CD4-positive, alpha-beta T cell treated with Interleukin-12 subunit alpha and Interleukin-12 subunit beta, for 1 hour (primary cell): Measurements from ENCODE around the gene CDC42BPA.

ENCODE experiments used
- DNase-seq: peaks from one replicate; pipeline ENCODE4 v3.0.0-alpha.2; 2020

The CDC42BPA gene

GRCh38 chr1:226977643-226978431, 340.5 kb downstream of the CDC42BPA start:
- DNase-seq = no peak

DNA sequence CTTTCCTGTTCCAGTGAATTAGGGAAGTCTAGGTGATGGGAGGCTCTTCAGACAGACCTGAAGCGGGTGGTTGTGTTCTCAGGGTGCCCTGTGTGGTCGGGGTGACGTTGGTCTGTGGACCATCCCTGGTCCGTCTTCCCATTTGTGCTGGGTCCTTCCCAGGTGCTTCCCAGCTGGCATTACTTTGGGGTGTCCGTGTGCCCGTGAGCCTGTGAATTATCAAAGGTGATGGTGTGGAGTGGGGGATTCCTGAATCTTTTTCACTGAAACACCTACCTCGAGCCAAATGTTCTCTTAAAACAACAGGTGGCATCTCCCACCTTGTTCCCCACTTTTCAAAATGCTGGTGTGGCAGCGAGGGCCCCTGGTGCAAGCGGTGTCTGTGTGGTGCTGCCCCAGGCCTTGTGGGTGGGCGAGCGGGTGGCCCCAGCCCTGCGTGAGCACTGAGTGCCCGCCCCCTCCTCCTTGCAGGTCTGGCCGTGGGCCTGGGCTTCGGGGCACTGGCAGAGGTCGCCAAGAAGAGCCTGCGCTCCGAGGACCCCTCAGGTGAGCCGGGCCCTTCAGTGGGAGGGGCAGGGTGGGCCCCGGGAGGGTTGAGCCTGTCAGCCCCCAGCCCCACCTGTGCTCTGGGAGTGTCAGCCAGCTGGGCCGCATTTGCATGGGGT, 341.2 kb downstream of the CDC42BPA start:
- no peak for DNase-seq

- no peak for DNase-seq
Measured at GRCh38 chr1:226976276-226976977, 341.9 kb downstream of the CDC42BPA start.

DNA sequence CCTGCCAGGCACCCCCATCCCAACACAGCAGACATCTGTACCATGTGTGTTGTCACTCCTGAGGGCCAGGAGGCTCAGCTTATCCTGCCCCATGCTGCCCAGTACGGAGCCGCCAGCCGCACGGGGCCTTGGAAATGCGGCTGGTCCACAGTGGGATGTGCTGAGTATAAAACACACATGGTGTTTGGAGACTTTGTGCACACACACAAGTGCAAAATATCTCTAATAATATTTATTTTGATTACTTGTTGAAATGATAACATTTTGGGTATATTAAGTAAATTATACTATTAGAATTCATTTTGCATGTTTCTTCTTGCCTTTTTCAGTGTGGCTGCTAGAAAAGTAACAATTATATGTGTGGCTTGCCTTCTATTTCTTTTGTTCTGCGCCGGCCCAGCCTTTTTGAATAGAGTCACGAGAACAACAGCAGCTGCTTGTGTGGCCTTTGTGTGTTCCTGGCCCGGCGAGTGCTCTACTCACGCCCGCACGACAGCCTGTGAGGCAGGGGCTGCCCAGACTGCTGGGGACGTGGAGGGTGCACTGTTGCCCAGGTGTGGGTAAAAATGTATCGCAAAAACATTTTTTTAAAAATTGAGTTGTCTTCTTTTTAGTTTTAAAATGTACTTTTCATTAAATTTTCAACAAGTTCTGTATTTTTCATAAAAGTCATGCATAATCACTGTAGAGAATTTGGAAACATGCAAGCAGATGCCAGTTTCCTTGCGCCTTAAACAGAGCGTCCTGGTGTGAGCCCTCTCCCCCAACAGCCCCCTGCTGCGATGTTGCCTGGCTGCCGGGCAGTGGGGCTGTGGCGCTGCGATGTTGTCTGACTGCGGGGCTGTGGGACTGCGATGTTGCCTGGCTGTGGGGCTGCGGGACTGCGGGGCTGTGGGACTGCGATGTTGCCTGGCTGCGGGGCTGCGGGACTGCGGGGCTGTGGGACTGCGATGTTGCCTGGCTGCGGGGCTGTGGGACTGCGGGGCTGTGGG, 342.7 kb downstream of the CDC42BPA start:
- DNase-seq = no peak

- no peak for DNase-seq
Measured at GRCh38 chr1:226974544-226975258, 343.6 kb downstream of the CDC42BPA start.

- DNase-seq = no peak
Measured at GRCh38 chr1:226973898-226974543, 344.3 kb downstream of the CDC42BPA start.

GRCh38 chr1:226973371-226973897, 344.9 kb downstream of the CDC42BPA start:
- no peak for DNase-seq

GRCh38 chr1:226972931-226973330, 345.4 kb downstream of the CDC42BPA start:
- DNase-seq = no peak

GRCh38 chr1:226971765-226972164, 346.5 kb downstream of the CDC42BPA start:
- DNase-seq = no peak

GRCh38 chr1:226967665-226968064, 350.6 kb downstream of the CDC42BPA start:
- DNase-seq = no peak

DNA sequence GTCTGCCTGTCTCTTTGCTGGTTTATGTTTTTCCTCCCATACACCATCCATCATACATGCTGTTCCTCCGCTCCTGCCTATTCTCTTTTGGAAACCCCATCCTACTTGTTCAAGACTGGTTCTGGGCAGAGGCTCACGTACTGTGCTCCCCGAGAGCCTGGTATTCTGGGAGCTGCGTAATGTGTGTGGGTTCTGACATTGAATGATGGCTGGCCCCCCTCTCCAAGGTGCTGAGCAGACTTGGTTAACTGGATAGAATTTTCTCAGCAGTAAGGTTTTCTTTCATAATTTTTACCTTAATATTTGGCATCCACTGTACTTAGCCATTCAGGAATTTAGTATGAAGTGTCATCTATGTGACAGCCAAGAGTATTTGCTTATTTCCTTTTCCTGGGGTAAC, 351.6 kb downstream of the CDC42BPA start:
- DNase-seq = no peak

DNA sequence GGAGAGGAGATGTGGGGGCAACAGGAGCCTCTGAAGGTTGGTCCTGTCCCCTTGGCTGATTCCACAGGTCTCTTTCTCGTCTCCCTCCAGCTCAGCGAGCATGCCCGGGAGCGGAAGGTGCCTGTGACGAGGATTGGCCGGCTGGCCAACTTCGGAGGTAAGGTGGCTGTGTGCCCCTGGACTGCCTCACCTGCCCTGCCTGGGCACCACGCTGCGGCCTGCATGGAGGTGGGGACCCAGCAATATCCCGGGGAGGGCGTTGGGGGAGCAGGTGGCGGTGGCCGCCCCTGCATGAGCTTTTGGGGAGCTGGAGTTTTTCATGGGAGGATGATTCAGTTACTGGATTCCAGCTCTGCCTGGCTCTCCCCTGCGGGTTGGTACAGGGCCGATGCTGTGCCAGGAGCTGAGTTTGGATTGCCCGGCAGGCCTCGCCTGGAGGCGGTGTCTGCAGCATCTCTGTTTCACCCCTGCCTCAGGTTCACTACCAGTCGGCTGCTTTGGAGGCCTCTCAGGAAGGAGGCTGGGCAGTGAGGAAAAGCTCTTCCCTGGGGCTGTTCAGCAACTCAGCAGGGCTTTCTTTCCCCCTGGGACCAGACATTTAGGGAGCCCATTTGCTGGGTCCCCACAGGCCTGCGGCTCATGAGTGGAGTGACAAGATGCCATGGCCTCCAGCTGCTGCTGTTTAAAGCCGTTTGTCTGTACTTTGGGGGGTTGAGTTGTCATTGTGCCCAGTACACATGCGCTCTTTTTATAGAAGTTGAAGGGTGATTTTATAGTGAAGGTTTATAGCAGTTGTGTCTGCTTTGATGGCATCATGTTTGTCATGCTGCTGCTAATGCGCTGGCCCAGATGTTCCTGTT, 352.5 kb downstream of the CDC42BPA start:
- DNase-seq = no peak

- no peak for DNase-seq
Measured at GRCh38 chr1:226964611-226965486, 353.4 kb downstream of the CDC42BPA start.

DNA sequence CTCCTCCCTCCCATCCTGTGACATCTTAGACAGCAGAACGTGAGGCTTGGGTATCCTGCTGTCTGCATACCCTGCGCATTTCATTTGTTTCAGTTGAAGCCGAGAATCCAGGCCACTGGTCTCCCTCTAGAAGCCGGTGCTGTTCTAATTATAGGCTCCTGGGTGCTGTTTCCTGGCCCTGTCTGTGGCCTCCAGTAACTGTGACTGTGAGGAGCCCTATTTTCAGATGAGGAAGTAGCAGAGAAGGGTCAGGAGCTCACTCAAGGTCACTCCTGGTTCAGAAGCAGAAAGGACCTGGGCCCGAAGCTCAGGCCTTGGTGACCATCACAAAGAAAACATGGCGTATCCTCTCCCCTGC, 354.2 kb downstream of the CDC42BPA start:
- DNase-seq = no peak

DNA sequence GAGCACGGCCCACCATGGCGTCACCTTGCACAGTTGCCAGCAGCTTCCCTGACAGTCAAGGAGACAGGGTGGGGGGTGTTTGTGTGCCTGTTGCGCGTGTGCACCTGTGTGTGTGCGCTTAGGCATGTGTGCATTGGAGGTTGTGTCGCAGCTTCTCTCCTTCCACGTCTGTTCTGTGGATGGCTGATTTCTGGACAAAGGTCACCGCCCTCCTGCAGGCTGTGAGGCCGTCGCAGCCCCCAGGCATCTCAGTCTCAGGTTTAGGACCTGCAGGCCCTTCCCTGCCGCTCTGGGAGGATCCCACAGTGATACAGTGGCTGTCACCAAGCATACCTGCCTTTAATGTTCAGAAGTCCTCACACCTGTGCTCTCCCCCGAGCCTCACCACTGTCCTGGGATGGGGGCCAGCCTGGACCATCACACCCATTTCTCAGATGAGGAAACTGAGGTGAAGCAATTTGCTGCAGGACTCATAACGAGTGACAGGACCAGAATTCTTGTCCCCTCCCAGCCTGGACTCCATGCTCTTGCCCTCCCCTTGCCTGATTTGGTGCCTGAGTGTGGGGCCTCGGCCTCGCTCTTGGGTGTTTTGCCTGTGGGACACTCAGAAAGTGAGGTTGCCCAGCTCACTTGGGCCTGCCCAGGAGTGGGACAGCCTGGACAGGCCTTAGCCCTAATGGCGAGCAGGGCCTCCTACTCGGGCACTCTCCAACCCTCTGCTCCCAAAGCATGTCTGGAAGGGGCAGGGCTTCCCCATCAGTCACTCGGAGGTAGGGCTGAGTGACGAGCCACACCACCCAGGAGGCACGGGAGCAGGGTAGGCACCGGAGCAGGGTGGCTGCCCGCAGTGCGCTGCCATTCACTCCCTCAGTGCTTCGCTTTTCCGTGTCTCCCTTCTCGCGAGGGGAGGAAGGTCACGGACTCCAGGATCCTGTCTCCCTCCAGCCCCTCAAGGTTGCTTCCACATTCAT, 355.6 kb downstream of the CDC42BPA start:
- no peak for DNase-seq

DNA sequence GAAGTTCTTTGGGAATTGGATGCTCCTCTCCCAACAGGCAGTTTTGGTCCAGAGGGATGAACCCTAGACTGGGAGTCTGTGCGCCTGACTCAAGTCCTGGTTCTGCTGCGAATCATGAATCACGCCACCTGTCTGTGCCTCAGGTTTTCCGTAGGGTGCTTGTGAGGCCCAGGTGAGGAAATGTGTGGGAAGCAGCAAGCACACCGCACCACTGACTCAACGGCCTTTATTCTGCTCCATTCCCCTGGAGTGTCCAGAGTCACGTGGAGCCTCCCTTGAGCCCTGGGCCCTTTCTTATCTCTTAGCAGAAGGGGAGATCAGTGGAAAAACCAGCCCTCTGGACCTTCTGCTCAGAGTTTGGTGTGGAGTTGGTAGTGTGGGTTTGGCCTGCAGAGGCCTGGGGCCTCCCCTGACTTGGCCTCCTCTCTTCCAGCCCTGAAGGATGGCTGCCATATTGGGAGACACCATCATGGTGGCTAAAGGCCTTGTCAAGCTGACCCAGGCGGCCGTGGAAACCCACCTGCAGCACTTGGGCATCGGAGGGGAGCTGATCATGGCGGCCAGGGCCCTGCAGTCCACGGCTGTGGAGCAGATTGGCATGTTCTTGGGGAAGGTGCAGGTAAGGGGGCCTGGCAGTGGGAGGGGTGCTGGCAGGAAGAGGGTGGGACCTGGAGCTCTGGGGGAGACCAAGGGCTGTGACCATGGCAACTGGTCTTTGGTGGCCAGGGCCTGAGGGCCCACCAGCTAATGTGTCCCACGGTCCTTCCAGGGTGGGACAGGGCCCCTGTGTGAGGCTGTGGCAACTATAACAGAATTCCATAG, 357.1 kb downstream of the CDC42BPA start:
- no peak for DNase-seq

- no peak for DNase-seq
Measured at GRCh38 chr1:226960256-226960655, 358.0 kb downstream of the CDC42BPA start.
